Measurements from ENCODE around the gene PNRC1.

PNRC1 gene

DNA sequence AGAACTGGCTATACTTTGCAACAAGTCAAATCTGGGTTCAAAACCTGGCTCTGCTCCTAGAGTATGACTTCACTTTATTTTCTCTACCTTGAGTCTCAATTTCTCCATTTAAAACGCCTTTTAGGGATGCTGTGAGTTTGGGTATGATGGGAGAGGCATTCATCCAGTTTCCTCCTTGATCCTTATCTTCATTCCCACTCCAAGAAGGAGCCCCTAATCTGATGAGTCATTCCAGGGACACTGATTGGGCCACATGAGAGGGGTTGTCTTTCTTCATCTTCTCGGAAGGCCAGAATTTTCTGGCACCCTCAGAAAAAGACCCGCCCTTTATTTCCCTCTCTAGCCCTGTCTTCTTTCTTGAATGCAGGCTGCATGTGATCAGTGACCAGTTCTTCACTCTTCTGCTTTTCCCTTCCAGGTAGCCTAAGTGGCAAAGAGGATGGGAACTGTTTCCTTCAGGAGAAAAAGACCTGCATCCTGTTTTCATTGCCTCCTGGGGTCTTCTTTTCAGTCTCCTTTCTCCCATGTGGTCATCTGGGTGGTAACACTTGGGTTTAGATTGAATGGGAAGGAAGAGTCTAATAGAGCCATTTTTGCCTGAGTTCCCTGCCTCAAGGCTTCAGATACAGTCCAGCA lies 32.1 kb upstream of the PNRC1 start:
- TF ChIP-seq, protein P1, sequence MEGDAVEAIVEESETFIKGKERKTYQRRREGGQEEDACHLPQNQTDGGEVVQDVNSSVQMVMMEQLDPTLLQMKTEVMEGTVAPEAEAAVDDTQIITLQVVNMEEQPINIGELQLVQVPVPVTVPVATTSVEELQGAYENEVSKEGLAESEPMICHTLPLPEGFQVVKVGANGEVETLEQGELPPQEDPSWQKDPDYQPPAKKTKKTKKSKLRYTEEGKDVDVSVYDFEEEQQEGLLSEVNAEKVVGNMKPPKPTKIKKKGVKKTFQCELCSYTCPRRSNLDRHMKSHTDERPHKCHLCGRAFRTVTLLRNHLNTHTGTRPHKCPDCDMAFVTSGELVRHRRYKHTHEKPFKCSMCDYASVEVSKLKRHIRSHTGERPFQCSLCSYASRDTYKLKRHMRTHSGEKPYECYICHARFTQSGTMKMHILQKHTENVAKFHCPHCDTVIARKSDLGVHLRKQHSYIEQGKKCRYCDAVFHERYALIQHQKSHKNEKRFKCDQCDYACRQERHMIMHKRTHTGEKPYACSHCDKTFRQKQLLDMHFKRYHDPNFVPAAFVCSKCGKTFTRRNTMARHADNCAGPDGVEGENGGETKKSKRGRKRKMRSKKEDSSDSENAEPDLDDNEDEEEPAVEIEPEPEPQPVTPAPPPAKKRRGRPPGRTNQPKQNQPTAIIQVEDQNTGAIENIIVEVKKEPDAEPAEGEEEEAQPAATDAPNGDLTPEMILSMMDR (IDR thresholded peaks at IDR 0.05; ENCODE audit: control insufficient read depth, extremely low read depth, insufficient read depth): no peak
- H3K4me3 ChIP-seq (ENCODE audit: low read depth, low read length): no peak overlapping the region
- DNase-seq (ENCODE audit: low read depth): no peak

- no peak for DNase-seq (ENCODE audit: low read depth)
- TF ChIP-seq, protein P1 (IDR thresholded peaks at IDR 0.05; ENCODE audit: control insufficient read depth, extremely low read depth, insufficient read depth): no peak
- no peak overlapping the region for H3K4me3 ChIP-seq (ENCODE audit: low read depth, low read length)
These were observed 31.6 kb upstream of the PNRC1 start for GRCh38 chr6:89048985-89049384.

- TF ChIP-seq, protein P1 (IDR thresholded peaks at IDR 0.05; ENCODE audit: control insufficient read depth, extremely low read depth, insufficient read depth): no peak
- no peak overlapping the region for H3K4me3 ChIP-seq (ENCODE audit: low read depth, low read length)
- DNase-seq (ENCODE audit: low read depth): no peak
These were observed 30.4 kb upstream of the PNRC1 start for GRCh38 chr6:89050155-89050554.

DNA sequence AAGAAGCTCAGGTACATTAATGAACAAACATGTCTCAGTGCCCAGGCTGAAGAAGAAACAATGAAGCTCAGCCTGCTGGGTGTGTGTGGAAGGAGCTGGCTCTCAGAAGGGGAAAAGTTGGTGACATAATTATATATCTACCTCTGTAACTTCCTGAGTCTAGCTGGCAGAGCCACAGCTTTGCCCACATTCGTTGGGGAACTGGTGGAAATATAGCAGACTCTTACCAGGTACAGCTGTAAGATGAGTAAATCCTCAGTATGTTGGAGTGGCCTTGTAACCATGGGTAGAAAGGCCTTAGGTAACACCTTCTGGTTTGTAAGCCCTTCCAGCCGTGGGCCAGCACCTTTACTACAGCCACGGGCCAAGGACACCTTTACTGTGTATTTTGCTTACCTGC lies 29.9 kb upstream of the PNRC1 start:
- no peak overlapping the region for H3K4me3 ChIP-seq (ENCODE audit: low read depth, low read length)
- TF ChIP-seq, protein P1 (IDR thresholded peaks at IDR 0.05; ENCODE audit: control insufficient read depth, extremely low read depth, insufficient read depth): no peak
- no peak for DNase-seq (ENCODE audit: low read depth)

DNA sequence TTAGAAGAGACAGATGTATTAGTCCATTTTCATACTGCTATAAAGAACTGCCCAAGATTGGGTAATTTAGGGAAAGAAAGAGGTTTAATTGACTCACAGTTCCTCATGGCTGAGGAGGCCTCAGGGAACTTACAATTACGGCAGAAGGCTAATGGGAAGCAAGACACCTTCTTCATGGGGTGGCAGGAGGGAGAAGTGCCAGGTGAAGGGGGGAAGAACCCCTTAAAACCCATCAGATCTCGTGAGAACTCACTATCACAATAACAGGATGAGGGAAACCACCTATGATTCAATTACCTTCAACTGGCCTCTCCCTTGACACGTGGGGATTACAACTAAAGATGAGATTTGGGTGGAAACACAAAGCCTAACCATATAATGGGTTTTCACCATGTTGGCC lies 28.9 kb upstream of the PNRC1 start:
- no peak for DNase-seq (ENCODE audit: low read depth)

GRCh38 chr6:89054208-89054607 lies 26.3 kb upstream of the PNRC1 start:
- TF ChIP-seq, protein P1 (IDR thresholded peaks at IDR 0.05; ENCODE audit: control insufficient read depth, extremely low read depth, insufficient read depth): no peak
- H3K4me3 ChIP-seq (ENCODE audit: low read depth, low read length): no peak overlapping the region
- no peak for DNase-seq (ENCODE audit: low read depth)

More for the DNA sequence above, 28.9 kb upstream of the PNRC1 start:
- no peak overlapping the region for H3K4me3 ChIP-seq (ENCODE audit: low read depth, low read length)
- TF ChIP-seq, protein P1 (IDR thresholded peaks at IDR 0.05; ENCODE audit: control insufficient read depth, extremely low read depth, insufficient read depth): no peak

- TF ChIP-seq, protein P1 (IDR thresholded peaks at IDR 0.05; ENCODE audit: control insufficient read depth, extremely low read depth, insufficient read depth): no peak
- no peak overlapping the region for H3K4me3 ChIP-seq (ENCODE audit: low read depth, low read length)
- no peak for DNase-seq (ENCODE audit: low read depth)
These were observed 22.8 kb upstream of the PNRC1 start for GRCh38 chr6:89057759-89058158.

Data from LNCaP clone FGC (cell line).